Osteocyte (in vitro differentiated cells): ENCODE measurements around the gene REC8. TPM values are rescaled to one million over a fixed set of nuclear protein-coding genes. Genes with fewer than 3 reads are reported as not detected.

Experiments used
- DNase-seq: peaks from one replicate; pipeline ENCODE4 v3.0.0; 2021; ENCODE audit warnings: mixed read lengths; ENCODE audit not compliant: unreplicated experiment; ENCODE audit errors: extremely low spot score
- H3K27ac Mint-ChIP-seq: one replicate; pipeline ENCODE4 v1.8.0; 2021; ENCODE audit warnings: mild to moderate bottlenecking, mixed read lengths; ENCODE audit not compliant: unreplicated experiment
- H3K27me3 Mint-ChIP-seq: one replicate; pipeline ENCODE4 v1.8.0; 2021; ENCODE audit warnings: mixed read lengths; ENCODE audit not compliant: unreplicated experiment
- H3K36me3 Mint-ChIP-seq: one replicate; pipeline ENCODE4 v1.8.0; 2021; ENCODE audit warnings: mixed read lengths; ENCODE audit not compliant: unreplicated experiment
- H3K4me1 Mint-ChIP-seq: one replicate; pipeline ENCODE4 v1.8.0; 2021; ENCODE audit warnings: mixed read lengths; ENCODE audit not compliant: unreplicated experiment
- H3K4me3 Mint-ChIP-seq: one replicate; pipeline ENCODE4 v1.8.0; 2021; ENCODE audit warnings: mild to moderate bottlenecking, moderate library complexity, mixed read lengths; ENCODE audit not compliant: unreplicated experiment
- H3K9me3 Mint-ChIP-seq: one replicate; pipeline ENCODE4 v1.8.0; 2021; ENCODE audit warnings: mixed read lengths; ENCODE audit not compliant: unreplicated experiment
- CTCF ChIP-seq: fragments of 200-600 bp; sonication (generic); IDR thresholded peaks from 2 replicates; pipeline ENCODE4 v1.5.0; 2021; ENCODE audit warnings: antibody characterized with exemption, mild to moderate bottlenecking, moderate library complexity
- total RNA-seq: library from RNA; stranded (reverse); gene quantifications from 2 replicates; pipeline ENCODE4 v1.2.1, GENCODE V29; 2021

REC8 gene
- total RNA-seq, 1 donor from 2014 or later: 8.1 TPM

DNA sequence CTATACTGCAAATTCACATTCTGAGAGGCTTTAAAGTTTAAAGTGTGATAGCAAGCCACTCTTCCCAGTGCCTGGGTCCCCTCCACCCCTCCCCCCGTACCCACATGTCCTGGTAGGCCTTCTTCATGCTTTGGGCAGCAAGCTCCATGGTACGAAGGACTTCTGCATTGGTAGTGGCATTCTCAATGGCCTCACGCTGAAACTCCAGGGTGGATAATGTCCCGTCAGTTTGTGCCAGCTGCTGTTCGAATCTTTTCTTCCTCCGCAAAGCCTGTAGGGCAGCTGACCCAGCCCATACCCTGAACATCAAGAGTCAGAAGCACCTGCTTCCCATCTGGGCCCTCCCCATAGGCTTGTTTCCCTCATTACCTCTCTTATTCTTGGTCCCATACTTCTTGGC is 39.4 kb downstream of the REC8 start:
- Mint-ChIP-seq H3K27me3 (no peaks in the 10 kb centered on the region), H3K9me3 (no peaks in the 10 kb centered on the region), H3K4me3 (peak overlapping the region; percentile 85), H3K4me1 (peaks cover 39% of the 10 kb centered on the region), H3K27ac (no peak overlapping the region), H3K36me3 (peaks cover 34% of the 10 kb centered on the region)
- no peak for DNase-seq
- no peak for TF ChIP-seq CTCF

DNA sequence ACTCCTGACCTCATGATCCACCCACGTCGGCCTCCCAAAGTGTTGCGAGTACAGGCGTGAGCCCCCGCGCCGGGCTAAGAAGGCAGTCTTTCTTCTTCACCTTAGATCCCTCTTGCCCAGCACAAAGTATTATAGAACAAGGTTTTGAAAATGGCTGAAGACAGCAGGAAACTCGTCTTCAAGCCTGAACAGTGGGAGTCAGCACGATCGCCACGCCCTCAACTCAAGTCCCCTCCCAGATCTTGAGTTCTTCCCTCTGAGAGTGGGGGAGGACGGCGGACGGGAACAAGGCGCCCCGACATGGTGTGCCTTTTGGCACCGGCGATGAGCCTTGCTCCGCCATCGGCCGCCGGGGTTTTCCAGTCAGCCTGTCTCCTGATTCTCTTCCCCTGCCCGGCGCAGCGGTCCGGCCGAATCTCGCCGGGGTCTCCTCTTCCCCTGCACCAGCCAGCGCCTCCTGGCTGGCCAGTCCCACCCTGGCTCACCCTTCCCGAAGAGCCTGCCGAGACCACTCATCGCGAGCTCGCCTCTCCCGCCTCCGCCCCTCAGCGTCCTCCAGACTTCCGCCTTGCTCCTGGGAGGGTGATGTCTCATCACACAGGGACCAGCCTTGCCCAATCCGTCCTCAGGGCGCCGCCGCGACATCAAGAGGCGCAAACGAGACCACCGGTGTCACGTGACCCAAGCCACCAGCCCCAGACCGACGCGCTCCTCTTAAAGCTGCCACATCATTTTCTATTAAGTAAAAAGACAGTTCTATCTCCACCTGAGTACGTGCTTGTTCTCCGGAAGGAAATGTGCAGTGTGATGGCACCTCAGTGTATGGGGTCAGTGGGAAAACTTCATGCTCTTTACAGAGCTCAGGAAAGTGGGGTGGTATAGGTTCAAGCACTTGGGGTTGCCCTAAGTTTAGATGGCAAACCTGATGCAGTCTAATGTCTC is 41.3 kb downstream of the REC8 start, which contains the start of gene CHMP4A:
CHMP4A (minus strand) TSS at position 565 of the 942 bp plus-strand sequence; CDS start at position 516, 49 bp downstream.
- peak; percentile 99 for DNase-seq
- H3K4me1 Mint-ChIP-seq: peaks cover 40% of the 10 kb centered on the region
- H3K9me3 Mint-ChIP-seq: no peaks in the 10 kb centered on the region
- H3K36me3 Mint-ChIP-seq: peaks cover 20% of the 10 kb centered on the region
- H3K4me3 Mint-ChIP-seq: peak within 1 kb of the TSS; percentile 85
- H3K27me3 Mint-ChIP-seq: no peaks in the 10 kb centered on the region
- peak; percentile 45 for TF ChIP-seq CTCF
- H3K27ac Mint-ChIP-seq: peak within 1 kb of the TSS; percentile 99

DNA sequence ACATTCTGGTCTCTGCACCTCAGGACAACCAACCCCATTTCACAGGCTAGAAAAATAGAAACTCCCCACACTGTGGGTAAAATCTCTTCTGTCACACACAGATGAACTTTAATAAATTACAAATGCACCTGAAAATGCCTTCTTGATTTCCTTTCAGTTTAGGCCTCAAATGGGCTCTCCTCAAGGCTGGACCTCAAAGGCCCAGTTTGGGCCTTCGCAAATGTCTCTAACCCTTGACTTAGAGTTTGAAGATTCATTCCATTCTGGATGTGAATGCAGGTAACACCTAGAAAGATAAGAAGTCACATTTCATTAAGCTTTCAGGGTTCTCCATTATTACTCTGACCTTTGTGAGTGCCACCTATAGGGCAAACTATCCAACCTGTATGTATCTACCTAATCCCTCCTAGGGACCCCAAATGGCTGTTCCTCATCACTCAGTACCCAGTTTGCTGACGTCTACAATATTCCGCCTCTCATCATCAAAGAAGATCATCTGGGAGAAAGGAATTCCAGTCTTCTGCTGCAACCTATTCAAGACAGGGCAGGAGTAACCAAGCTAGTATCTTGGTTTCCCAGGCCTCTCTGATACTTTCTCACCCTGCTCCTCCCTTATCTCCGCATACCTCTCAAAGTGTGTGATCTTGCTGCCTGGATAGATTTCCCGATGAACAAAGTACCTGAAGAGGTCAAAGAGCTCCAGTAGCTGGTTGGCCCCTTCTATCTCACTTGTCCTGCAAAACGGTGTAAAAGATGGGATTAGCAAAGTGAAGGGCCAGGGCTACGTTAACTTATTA is 42.2 kb downstream of the REC8 start:
- Mint-ChIP-seq H3K27ac (peak overlapping the region; percentile 99), H3K36me3 (peaks cover 16% of the 10 kb centered on the region), H3K27me3 (no peaks in the 10 kb centered on the region), H3K4me3 (peak overlapping the region; percentile 85), H3K4me1 (peaks cover 40% of the 10 kb centered on the region), H3K9me3 (no peaks in the 10 kb centered on the region)
- TF ChIP-seq CTCF: no peak
- no peak for DNase-seq

DNA sequence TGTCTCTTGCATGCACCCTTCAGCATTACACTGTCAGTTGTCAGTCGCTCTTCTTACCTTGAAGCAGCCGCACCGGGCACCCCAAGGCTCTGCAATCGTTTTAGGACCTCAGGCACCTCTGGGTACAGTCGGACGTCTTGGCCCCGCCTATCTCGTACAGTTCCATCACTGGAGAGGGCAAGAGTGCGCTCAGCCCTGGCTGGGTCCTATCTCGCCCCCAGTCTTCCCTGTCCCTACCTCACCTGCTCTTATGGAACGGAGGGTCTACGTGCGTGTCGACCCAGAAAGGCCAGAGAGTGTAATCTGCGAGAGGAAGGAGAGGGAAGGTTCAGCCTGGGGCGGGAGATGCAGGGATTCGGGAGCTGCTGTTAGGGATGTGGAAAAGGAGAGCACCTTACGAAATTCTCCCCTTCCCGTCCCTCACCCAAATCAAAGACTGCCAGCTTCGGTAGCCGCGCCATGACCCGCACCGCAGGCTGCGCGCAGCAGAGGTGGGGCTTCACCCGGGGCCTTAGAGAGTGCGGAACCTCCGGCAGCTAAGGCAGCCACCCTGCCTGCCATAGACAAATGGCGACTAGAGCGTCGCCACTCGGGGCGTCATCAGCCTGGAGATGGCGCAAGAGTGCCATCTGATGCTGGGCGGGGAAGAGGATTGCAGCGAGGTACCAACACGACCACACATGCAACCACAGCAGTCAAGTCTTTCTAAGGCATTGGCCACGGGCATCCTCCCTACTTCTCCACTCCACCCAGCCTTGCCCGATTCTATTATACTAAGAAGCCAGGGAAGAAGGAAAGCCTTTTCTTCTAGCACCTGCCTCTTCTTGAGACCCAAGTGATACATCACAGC is 43.8 kb downstream of the REC8 start, which contains the start of gene MDP1:
MDP1 (minus strand) TSS at position 572 of the 850 bp plus-strand sequence; CDS start at position 461, 111 bp downstream.
- TF ChIP-seq CTCF: peak; percentile 57
- Mint-ChIP-seq H3K4me1 (peaks cover 38% of the 10 kb centered on the region), H3K36me3 (peaks cover 7% of the 10 kb centered on the region), H3K9me3 (no peaks in the 10 kb centered on the region), H3K27ac (peak within 1 kb of the TSS; percentile 93), H3K4me3 (peak within 1 kb of the TSS; percentile 85), H3K27me3 (no peaks in the 10 kb centered on the region)
- peak; percentile 89 for DNase-seq
